HG02763 (cell line): ENCODE data around the gene TEX50.
"Not testable (repeated sequence)": the region's sequence is repeated elsewhere in the genome, so short reads cannot be mapped to it uniquely, and the experiment has no call there.

ENCODE experiments used
- ATAC-seq: cut with Tn5 transposase; IDR thresholded peaks from one replicate; pipeline ENCODE4 v1.9.1; 2021; ENCODE audit warnings: mild to moderate bottlenecking, moderate library complexity; ENCODE audit not compliant: unreplicated experiment

The TEX50 gene

GRCh38 chr1:173635116-173635515, at the start of gene TEX50:
Gene TEX50 (plus strand): TSS chr1:173635338. CDS start chr1:173635522, 184 bp downstream.
- no peak for ATAC-seq

DNA sequence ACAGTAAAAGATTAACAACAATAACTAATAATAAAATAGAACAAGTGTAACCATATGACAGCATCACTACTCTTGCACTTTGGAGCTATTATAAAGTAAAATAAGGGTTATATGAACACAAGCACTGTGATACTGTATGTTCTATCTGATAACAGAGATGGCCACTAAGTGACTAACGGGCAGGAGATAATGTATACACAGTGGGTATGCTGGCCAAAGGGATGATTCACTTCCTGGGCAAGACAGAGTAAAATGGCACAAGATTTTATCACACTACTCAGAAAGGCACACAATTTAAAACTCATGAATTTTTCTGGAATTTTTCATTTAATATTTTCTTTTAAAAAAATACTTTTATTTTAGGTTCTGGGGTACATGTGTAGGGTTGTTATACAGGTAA, 44.6 kb upstream of the TEX50 start:
- no peak for ATAC-seq

DNA sequence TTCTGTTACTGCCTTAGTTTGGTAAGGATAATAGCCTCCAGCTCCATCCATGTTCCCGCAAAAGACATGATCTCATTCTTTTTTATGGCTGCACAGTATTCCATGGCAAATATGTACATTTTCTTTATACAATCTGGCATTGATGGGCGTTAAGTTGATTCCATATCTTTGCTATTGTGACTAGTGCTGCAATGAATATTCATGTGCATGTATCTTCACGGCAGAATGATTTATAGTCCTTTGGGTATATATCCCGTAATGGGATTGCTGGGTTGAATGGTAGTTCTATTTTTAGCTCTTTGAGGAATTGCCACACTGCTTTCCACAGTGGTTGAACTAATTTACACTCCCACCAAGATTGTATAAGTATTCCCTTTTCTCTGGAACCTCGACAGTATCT, 44.0 kb upstream of the TEX50 start:
- not testable (repeated sequence) for ATAC-seq

DNA sequence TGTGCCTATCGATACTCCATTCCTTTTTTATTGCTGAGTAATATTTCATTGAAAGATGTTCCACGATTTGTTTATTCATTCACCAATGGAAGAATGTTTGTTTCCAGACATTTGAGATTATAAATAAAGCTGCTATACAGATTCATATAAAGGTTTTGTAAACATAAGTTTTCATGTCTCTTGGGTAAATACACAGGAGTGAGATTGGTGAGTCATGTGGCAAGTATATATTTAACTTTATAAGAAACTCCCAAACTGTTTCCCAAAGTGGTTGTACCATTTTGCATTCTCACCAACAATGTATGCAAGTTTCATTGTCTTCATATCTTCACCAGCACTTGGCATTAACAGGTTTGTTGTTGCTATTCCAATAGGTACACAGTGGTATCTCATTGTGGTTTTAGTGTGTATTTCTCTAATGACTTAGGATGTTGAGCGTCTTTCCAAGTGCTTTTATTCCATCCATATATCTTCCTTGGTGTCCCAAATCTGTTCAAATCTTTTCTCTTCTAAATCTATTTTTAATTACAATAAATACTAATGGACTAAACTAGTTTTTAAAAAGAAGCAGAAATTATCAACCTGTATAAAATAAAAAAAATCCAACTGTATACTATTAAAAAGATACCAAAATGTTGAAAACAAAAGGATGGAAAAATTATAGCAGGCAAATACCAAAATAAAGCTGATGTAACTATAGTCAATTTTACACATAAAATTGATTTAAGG, 38.9 kb upstream of the TEX50 start:
- ATAC-seq, result no peak

DNA sequence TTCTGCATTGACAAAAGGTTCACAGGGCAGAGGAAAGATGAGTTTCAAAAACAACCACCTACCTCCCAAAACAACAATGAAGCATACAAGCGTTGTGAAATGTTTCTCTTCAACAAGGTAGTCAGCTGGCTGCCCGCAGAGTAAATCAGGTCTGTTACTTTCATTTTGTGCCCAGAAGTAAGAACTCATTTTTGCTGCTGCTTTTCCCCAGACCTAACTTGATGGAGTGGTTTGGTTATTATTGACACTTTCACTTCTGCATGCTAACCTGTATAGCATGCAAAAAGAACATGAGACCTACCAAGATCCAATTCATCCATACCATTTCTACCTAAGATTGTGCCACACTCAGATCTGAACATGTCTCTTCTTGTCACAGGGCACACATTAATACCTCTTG, 33.5 kb upstream of the TEX50 start:
- ATAC-seq, result no peak

- ATAC-seq, result no peak
Observed at GRCh38 chr1:173603056-173603591, 32.0 kb upstream of the TEX50 start, which contains the start of gene SLC9C2. Gene SLC9C2 (minus strand): TSS chr1:173603072. CDS start chr1:173601776, 1,296 bp downstream.

- no peak for ATAC-seq
Observed at GRCh38 chr1:173608503-173609216, 26.5 kb upstream of the TEX50 start.

- ATAC-seq, result not testable (repeated sequence)
Observed at GRCh38 chr1:173613086-173613485, 22.1 kb upstream of the TEX50 start.

- ATAC-seq, result no peak
Observed at GRCh38 chr1:173616859-173617258, 18.3 kb upstream of the TEX50 start.

DNA sequence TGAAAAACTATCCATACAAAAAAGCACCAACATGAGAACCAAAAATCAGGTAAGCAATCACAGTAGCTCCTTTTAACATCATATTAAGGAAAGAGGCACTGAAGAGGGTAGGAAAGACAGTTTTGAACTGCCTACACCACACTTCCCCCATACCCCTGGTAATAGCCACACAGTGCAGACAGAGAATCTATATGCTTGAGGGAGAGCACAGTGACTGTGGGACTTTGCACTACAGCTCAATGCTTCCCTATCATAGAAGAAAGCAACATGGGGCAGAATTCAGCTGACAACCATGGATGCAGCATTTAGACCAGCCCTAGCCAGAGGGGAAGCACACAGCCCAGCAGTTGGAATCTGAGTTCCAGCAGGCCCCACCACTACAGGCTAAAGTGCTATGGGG, 7.9 kb upstream of the TEX50 start:
- no peak for ATAC-seq

DNA sequence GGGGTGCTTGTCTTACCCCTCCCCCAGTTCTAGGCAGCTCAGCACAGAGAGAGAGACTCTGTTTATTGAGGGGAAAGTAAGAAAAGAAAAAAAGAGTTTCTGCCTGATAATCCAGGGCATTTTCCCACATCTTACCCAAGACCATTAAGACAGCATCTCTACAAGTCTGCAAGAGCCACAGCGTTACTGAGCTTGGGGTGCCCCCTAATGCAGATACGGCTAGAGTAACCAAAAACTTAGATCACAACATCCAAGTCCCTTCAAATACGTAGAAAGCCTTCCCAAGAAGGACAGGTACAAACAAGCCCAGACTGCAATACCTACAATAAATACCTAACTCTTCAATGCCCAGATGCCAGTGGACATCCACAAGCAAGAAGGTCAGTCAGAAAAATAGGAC, 6.2 kb upstream of the TEX50 start:
- ATAC-seq, result no peak

GRCh38 chr1:173637236-173638042, 2.3 kb downstream of the TEX50 start:
- not testable (repeated sequence) for ATAC-seq

DNA sequence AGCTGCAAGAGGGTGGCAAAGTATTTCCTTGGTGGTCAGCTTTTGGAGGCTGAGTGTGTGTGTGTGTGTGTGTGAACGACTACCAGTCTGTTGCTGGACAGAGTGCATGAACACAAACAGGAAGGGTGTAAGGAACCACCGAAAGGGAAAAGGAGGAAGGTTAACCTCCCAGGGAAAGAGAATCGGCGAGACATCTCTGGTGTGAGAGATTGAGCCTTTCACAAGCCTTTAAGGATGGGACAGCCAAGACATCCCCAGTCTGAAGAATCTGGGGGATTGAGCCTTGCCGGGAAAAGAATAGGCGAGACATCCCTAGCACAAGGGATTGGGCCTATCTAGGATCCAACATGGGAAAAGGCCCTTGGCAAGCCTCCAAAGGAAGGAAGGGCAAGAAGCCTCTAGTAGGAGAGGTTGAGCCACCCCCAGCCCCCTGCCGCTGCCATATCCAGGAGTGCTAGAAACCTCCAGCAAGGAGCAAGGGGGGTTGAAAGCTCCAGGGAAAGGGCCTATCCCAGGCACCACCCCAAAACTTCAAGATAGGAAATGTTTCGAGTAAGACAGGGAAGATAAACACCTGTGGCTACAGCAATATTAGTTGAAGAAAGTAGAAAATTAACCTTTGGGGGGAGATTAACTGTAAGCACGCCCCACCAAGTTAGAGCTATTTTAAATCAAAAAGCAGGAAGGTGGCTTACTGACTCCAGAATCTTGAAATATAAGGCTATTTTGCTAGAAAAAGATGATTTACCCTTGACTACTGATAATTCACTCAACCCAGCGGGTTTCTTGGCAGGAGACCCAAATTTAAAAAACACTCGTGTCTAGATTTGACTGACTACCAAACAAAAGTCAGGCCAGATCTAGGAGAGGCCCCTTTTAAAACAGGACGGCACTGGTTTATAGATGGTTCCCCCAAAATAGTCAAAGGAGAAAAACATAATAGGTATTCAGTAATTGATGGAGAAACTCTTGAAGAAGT, 3.2 kb downstream of the TEX50 start:
- ATAC-seq, result no peak

GRCh38 chr1:173639102-173639501, 4.0 kb downstream of the TEX50 start:
- ATAC-seq, result no peak

DNA sequence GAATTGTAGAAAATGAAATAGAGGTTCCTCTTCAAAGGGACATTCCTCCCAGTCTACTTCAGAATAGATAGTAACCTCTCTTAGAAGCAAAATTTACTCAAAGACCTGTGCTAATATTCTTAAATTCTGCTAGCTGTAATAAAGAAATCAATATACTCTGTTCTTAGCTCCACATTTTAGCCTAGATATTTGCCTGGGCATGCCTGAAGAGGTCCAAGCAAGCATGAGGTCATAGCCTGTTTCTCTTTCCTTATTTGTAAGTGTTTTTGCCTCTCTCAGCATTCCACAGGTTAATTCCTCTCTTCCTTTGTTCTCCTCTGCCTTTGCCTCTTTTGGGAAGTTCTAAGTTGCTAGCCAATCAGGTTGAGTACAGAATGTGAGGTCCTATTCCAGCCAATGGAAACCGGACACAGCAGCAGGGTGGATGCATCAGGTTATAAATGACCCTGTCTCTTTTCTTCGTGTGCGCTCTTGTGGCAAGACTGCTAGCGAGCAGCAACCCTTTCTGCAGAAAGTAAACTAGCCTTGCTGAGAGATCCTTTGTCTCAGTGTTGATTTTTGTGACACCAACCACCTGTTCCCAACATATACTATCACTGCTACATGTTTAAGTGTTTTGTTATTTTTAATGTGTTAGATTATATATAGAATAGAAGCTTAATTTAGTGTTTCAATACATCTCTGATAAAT, 7.5 kb downstream of the TEX50 start:
- ATAC-seq, result not testable (repeated sequence)

GRCh38 chr1:173646656-173647055, 11.5 kb downstream of the TEX50 start:
- no peak for ATAC-seq

DNA sequence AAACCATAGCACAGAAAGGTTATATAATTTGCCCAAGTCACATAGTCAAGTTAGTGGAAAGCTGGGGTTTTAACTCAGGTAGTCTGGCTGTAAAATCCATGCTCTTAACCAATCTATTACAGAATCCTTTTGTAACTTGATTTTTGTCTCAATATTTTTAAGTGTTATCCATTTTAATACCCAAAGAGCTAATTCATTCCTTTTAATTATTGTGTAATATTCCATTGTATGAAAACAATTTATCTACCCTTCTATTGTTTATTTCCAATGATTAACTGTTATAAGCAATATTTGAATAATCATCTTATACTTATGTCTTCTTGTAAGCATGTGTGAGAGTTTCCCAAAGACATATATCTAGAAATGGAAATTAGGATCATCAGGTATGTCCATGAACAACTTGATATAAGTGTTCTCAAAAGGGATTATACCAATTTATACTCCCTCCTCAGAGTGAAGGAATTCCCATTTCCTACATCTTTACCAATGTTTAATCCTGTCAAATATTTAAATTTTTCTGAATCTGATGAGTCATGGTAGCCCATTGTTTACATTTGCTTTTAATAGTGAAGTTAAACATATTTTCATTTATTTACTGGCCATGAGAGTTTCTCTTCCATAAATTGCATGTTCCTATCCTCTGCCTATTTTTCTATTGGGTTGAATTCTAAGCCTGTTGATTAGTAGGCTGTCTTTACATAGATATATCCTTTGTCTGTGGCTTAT, 13.9 kb downstream of the TEX50 start:
- ATAC-seq, result no peak

- no peak for ATAC-seq
Observed at GRCh38 chr1:173660306-173660705, 25.2 kb downstream of the TEX50 start.

DNA sequence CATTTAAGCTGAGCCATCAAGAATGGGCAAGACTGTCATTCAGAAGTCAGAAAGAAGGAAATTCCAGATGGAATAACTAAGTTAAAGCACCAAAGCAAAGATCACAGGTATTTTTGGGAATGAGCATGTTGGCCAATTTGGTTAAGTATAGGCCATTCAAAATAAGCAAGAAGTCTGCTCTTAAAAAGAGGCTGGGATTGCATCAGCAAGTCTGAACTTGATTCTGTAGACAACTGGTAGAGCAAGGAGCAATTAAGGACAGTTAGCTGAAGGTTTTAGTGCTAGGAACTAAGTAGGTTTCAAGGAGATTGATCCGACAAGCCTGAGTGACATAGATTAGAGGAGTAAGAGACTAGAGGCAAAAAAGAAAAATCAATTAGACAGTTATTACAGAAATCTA, 26.1 kb downstream of the TEX50 start:
- no peak for ATAC-seq
